GM21381 (cell line): ENCODE data around the gene ANXA4.

ENCODE experiments used
- ATAC-seq: cut with Tn5 transposase; IDR thresholded peaks from one replicate; pipeline ENCODE4 v1.9.1; 2021; ENCODE audit warnings: mild to moderate bottlenecking, moderate library complexity; ENCODE audit not compliant: unreplicated experiment

ANXA4 gene

GRCh38 chr2:69836316-69836715 is 94.4 kb downstream of the ANXA4 start:
- ATAC-seq, result no peak

- ATAC-seq, result no peak
These were observed 95.6 kb downstream of the ANXA4 start for GRCh38 chr2:69837533-69837932.

- no peak for ATAC-seq
These were observed 102.1 kb downstream of the ANXA4 start for GRCh38 chr2:69843993-69844392.

GRCh38 chr2:69844560-69844959 is 102.6 kb downstream of the ANXA4 start:
- ATAC-seq, result no peak

GRCh38 chr2:69846182-69847067 is 104.5 kb downstream of the ANXA4 start:
- ATAC-seq, result no peak

GRCh38 chr2:69847068-69847828 is 105.3 kb downstream of the ANXA4 start:
- no peak for ATAC-seq

- ATAC-seq, result no peak
These were observed 106.4 kb downstream of the ANXA4 start for GRCh38 chr2:69848186-69848790.

GRCh38 chr2:69858261-69858660 is 116.3 kb downstream of the ANXA4 start:
- ATAC-seq, result no peak

GRCh38 chr2:69863298-69863697 is 121.4 kb downstream of the ANXA4 start:
- ATAC-seq, result no peak
